CD4-positive, alpha-beta T cell (primary cell): ENCODE data around the gene ZBTB49. TPM values are rescaled to one million over a fixed set of nuclear protein-coding genes. Genes with fewer than 3 reads are reported as not detected.

Experiments
- ATAC-seq: fragments of 200-7000 bp; cut with Tn5 transposase; one replicate; pipeline ENCODE4 v1.10.0; 2022; ENCODE audit warnings: mild to moderate bottlenecking; ENCODE audit not compliant: poor library complexity
- CTCF ChIA-PET: fragments of 350-600 bp; sonication (Branson Sonifier 250); formaldehyde crosslinking; loops from one replicate; lab custom pipeline; 2021; ENCODE audit warnings: antibody characterized with exemption, inconsistent platforms; lab: Charles Lee
- POLR2A ChIA-PET: fragments of 350-600 bp; sonication (Branson Sonifier 250); formaldehyde crosslinking; loops from one replicate; lab custom pipeline; 2021; ENCODE audit warnings: antibody characterized with exemption, inconsistent platforms; lab: Charles Lee
- DNase-seq, 14 experiments: peaks; one replicate each; pipeline ENCODE4 v3.0.0-alpha.2; 2013 to 2020; ENCODE audit warnings: mixed read lengths in 2 of 14
- H3K27ac ChIP-seq, 2 donors: one replicate each; pipeline versions ENCODE4 v1.5.1 to v1.7.0; 2013; ENCODE audit warnings: low read length in 2 of 2, low read depth in 1 of 2, mild to moderate bottlenecking in 1 of 2
- H3K27me3 ChIP-seq, 2 experiments: 1 replicate in 1 of 2; 2 replicates in 1 of 2; pipeline versions ENCODE4 v1.6.1 to v1.7.0; 2013; ENCODE audit warnings: low read length in 2 of 2, control low read depth in 1 of 2, mild to moderate bottlenecking in 1 of 2, moderate library complexity in 1 of 2; ENCODE audit not compliant: insufficient read depth in 2 of 2, control insufficient read depth in 1 of 2
- H3K36me3 ChIP-seq: one replicate; pipeline ENCODE4 v1.6.1; 2013; ENCODE audit warnings: low read length, control low read depth; ENCODE audit not compliant: insufficient read depth
- H3K4me1 ChIP-seq: one replicate; pipeline ENCODE4 v1.6.1; 2013; ENCODE audit warnings: low read length, control low read depth; ENCODE audit not compliant: insufficient read depth
- H3K4me3 ChIP-seq: one replicate; pipeline ENCODE4 v1.5.1; 2013; ENCODE audit warnings: mild to moderate bottlenecking, low read length, moderate library complexity
- H3K9me3 ChIP-seq, 2 experiments: 1 replicate in 1 of 2; 2 replicates in 1 of 2; pipeline versions ENCODE4 v1.6.1 to v1.7.0; 2013; ENCODE audit warnings: low read length in 2 of 2, mild to moderate bottlenecking in 2 of 2, control low read depth in 1 of 2, moderate library complexity in 1 of 2; ENCODE audit not compliant: control insufficient read depth in 1 of 2, insufficient read depth in 1 of 2
- H3K27ac Mint-ChIP-seq: one replicate; pipeline ENCODE4 v1.8.0; 2020; ENCODE audit warnings: mixed read lengths
- H3K27me3 Mint-ChIP-seq: one replicate; pipeline ENCODE4 v1.8.0; 2021; ENCODE audit warnings: mixed read lengths
- H3K36me3 Mint-ChIP-seq: one replicate; pipeline ENCODE4 v1.8.0; 2021; ENCODE audit warnings: low read depth, mixed read lengths
- H3K4me1 Mint-ChIP-seq: one replicate; pipeline ENCODE4 v1.8.0; 2021; ENCODE audit warnings: low read depth, mixed read lengths
- H3K4me3 Mint-ChIP-seq: one replicate; pipeline ENCODE4 v1.8.0; 2020; ENCODE audit warnings: mild to moderate bottlenecking, mixed read lengths
- H3K9me3 Mint-ChIP-seq: one replicate; pipeline ENCODE4 v1.8.0; 2020; ENCODE audit warnings: mixed read lengths
- intact Hi-C, 2 experiments: fragments of 100-400 bp; cut with DNase I in 1 of 2; cut with micrococcal nuclease in 1 of 2; formaldehyde crosslinking; loops; one replicate each; pipeline versions ENCODE4 v1.15.1 to v1.9.0; 2023 to 2025; cut with DNase I, micrococcal nuclease
- total RNA-seq, 174 experiments: library from RNA in 2 of 174; stranded (reverse) in 2 of 174; gene quantifications; one replicate each; pipeline ENCODE4 v1.2.3 and lab custom pipeline; 2021 to 2026
- TF ChIP-seq, protein P1 (sequence below): fragments of 200-600 bp; IDR thresholded peaks from one replicate; pipeline ENCODE4 v1.8.0; 2022; ENCODE audit warnings: antibody characterized with exemption, mild to moderate bottlenecking

Gene ZBTB49
- total RNA-seq, 2 experiments from 2014 or later = 6.6 to 8.8 TPM

DNA sequence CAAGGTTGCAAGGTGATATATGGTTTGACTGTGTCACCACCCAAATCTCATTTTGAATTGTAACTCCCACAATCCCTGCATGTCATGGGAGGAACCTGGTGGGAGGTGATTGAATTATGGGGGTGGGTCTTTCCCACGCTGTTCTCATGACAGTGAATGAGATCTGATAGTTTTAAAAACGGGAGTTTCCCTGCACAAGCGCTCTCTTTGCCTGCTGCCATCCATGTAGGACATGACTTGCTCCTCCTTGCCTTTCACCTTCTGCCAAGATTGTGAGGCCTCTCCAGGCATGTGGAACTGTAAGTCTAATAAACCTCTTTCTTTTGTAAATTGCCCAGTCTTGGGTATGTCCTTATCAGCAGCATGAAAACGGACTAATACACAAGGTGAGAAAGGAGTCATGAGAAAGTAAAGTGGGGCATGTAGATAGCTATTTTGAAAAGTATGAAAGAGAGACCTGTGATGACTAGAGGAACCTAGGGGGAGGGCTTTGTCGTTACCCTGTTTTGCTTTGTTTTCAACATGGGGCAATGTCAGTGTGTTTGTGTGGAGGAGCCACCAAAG lies 6.3 kb downstream of the ZBTB49 start:
- ATAC-seq (no peak), DNase-seq (no peak)
- no peak overlapping the region for H3K4me3 Mint-ChIP-seq
- Histone ChIP-seq H3K4me1 (peaks cover 12% of the 10 kb centered on the region), H3K9me3 (no peaks in the 10 kb centered on the region), H3K27ac (no peak overlapping the region), H3K36me3 (peaks cover 29% of the 10 kb centered on the region), H3K27me3 (no peaks in the 10 kb centered on the region), H3K4me3 (no peak overlapping the region)
- H3K9me3 Mint-ChIP-seq = no peaks in the 10 kb centered on the region
- TF ChIP-seq, protein P1, sequence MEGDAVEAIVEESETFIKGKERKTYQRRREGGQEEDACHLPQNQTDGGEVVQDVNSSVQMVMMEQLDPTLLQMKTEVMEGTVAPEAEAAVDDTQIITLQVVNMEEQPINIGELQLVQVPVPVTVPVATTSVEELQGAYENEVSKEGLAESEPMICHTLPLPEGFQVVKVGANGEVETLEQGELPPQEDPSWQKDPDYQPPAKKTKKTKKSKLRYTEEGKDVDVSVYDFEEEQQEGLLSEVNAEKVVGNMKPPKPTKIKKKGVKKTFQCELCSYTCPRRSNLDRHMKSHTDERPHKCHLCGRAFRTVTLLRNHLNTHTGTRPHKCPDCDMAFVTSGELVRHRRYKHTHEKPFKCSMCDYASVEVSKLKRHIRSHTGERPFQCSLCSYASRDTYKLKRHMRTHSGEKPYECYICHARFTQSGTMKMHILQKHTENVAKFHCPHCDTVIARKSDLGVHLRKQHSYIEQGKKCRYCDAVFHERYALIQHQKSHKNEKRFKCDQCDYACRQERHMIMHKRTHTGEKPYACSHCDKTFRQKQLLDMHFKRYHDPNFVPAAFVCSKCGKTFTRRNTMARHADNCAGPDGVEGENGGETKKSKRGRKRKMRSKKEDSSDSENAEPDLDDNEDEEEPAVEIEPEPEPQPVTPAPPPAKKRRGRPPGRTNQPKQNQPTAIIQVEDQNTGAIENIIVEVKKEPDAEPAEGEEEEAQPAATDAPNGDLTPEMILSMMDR = no peak
- H3K27me3 Mint-ChIP-seq = no peaks in the 10 kb centered on the region
- H3K36me3 Mint-ChIP-seq = peaks cover 52% of the 10 kb centered on the region
- intact Hi-C loops = no loop called here
- peaks cover 56% of the 10 kb centered on the region for H3K4me1 Mint-ChIP-seq
- CTCF ChIA-PET = no interaction called here
- H3K27ac Mint-ChIP-seq = no peak overlapping the region
- POLR2A ChIA-PET = no interaction called here

- H3K36me3 Mint-ChIP-seq = peaks cover 64% of the 10 kb centered on the region
These were observed 9.0 kb downstream of the ZBTB49 start for GRCh38 chr4:4299006-4299405.

DNA sequence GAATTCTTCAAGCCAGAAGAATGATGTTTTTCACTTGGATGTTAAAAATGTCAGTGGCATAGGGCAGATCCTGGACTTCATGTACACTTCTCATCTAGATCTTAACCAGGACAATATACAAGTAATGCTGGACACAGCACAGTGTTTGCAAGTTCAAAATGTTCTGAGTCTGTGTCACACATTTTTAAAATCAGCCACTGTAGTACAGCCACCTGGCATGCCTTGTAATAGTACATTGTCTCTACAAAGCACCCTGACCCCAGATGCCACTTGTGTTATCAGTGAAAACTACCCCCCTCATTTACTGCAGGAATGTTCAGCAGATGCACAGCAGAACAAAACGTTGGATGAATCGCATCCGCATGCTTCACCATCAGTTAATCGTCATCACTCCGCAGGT lies 11.9 kb downstream of the ZBTB49 start:
- ChIA-PET CTCF (no interaction called here), POLR2A (no interaction called here)
- no peaks in the 10 kb centered on the region for H3K9me3 Mint-ChIP-seq
- no peaks in the 10 kb centered on the region for H3K27me3 Mint-ChIP-seq
- ATAC-seq (no peak), DNase-seq (no peak)
- no peak overlapping the region for H3K4me3 ChIP-seq
- peaks cover 44% of the 10 kb centered on the region for H3K36me3 ChIP-seq
- no peak overlapping the region for H3K4me3 Mint-ChIP-seq
- peaks cover 2% of the 10 kb centered on the region for H3K4me1 ChIP-seq
- no peak overlapping the region for H3K27ac ChIP-seq
- no peaks in the 10 kb centered on the region for H3K27me3 ChIP-seq
- H3K9me3 ChIP-seq = no peaks in the 10 kb centered on the region
- TF ChIP-seq, protein P1 = no peak
- intact Hi-C loops = no loop called here
- H3K36me3 Mint-ChIP-seq = peaks cover 68% of the 10 kb centered on the region
- peaks cover 21% of the 10 kb centered on the region for H3K4me1 Mint-ChIP-seq
- H3K27ac Mint-ChIP-seq = no peak overlapping the region

More at GRCh38 chr4:4299006-4299405, 9.0 kb downstream of the ZBTB49 start:
- Histone ChIP-seq H3K4me3 (no peak overlapping the region), H3K27ac (no peak overlapping the region), H3K4me1 (peaks cover 2% of the 10 kb centered on the region), H3K27me3 (no peaks in the 10 kb centered on the region), H3K9me3 (no peaks in the 10 kb centered on the region), H3K36me3 (peaks cover 28% of the 10 kb centered on the region)
- intact Hi-C loops = no loop called here
- TF ChIP-seq, protein P1 = no peak
- Mint-ChIP-seq H3K4me3 (no peak overlapping the region), H3K27me3 (no peaks in the 10 kb centered on the region), H3K27ac (no peak overlapping the region), H3K4me1 (peaks cover 43% of the 10 kb centered on the region), H3K9me3 (no peaks in the 10 kb centered on the region)
- CTCF ChIA-PET = no interaction called here
- POLR2A ChIA-PET = no interaction called here
- DNase-seq (no peak), ATAC-seq (no peak)
